H1 (cell line): Measurements from ENCODE around the gene SCN1B. TPM values are rescaled to one million over a fixed set of nuclear protein-coding genes. Genes with fewer than 3 reads are reported as not detected.

Experiments
- CTCF ChIA-PET: fragments of 300-600 bp; sonication (Branson Sonifier 250); formaldehyde crosslinking; loops from one replicate; lab custom pipeline; 2021; ENCODE audit not compliant: partially characterized antibody; lab: Charles Lee
- POLR2A ChIA-PET: fragments of 300-600 bp; sonication (Branson Sonifier 250); formaldehyde crosslinking; loops from one replicate; lab custom pipeline; 2021; ENCODE audit warnings: inconsistent platforms; ENCODE audit not compliant: partially characterized antibody; lab: Charles Lee
- DNase-seq, 2 experiments: peaks; one replicate each; pipeline versions ENCODE4 v3.0.0 to v3.0.0-alpha.2; 2010 to 2022; ENCODE audit warnings: low spot score in 2 of 2, low read depth in 1 of 2, mixed read lengths in 1 of 2
- FAIRE-seq: peaks from 2 replicates; lab custom pipeline; 2011; peaks lifted over from hg19 to GRCh38; lab: Jason Lieb, UNC
- H2AFZ ChIP-seq: 2 replicates; pipeline ENCODE4 v1.8.1; 2012; ENCODE audit warnings: low read length, inconsistent platforms
- H2AK5ac ChIP-seq: 2 replicates; pipeline ENCODE4 v1.6.1; 2013; ENCODE audit warnings: low read depth, low read length
- H2BK120ac ChIP-seq: replicated peaks from 2 replicates; pipeline ENCODE3; 2013; ENCODE audit warnings: low read depth, low read length, inconsistent platforms
- H2BK12ac ChIP-seq: 2 replicates; pipeline ENCODE4 v1.6.1; 2013; ENCODE audit warnings: low read depth, low read length
- H2BK15ac ChIP-seq: 2 replicates; pipeline ENCODE4 v1.6.1; 2013; ENCODE audit warnings: low read length
- H2BK20ac ChIP-seq: 2 replicates; pipeline ENCODE4 v1.6.1; 2013; ENCODE audit warnings: low read length
- H2BK5ac ChIP-seq: 2 replicates; pipeline ENCODE4 v1.6.1; 2013; ENCODE audit warnings: low read depth, low read length
- H3K14ac ChIP-seq: 2 replicates; pipeline ENCODE4 v1.6.1; 2013; ENCODE audit warnings: inconsistent platforms; ENCODE audit not compliant: insufficient read length
- H3K18ac ChIP-seq: 2 replicates; pipeline ENCODE4 v1.6.1; 2013; ENCODE audit warnings: low read length; ENCODE audit errors: extremely low read depth
- H3K23ac ChIP-seq: 2 replicates; pipeline ENCODE4 v1.6.1; 2013; ENCODE audit warnings: inconsistent platforms; ENCODE audit not compliant: insufficient read length
- H3K23me2 ChIP-seq: 2 replicates; pipeline ENCODE4 v1.6.1; 2013; ENCODE audit warnings: low read depth, low read length
- H3K27ac ChIP-seq: 2 replicates; pipeline ENCODE4 v1.6.1; 2011; ENCODE audit warnings: low read depth, low read length, inconsistent platforms
- H3K27me3 ChIP-seq, 4 experiments: replicated peaks in 1 of 4; 1 replicate in 1 of 4; 2 replicates in 3 of 4; pipeline versions ENCODE4 v1.6.1 to v1.8.1; 2011 to 2013; ENCODE audit warnings: low read length in 3 of 4, mild to moderate bottlenecking in 3 of 4, inconsistent platforms in 2 of 4, mixed read lengths in 2 of 4, moderate library complexity in 1 of 4; ENCODE audit not compliant: control insufficient read depth in 3 of 4, insufficient read depth in 3 of 4; ENCODE audit errors: extremely low read depth in 1 of 4
- H3K36me3 ChIP-seq, 4 experiments: 2 replicates each; pipeline versions ENCODE4 v1.6.1 to v1.8.1; 2011 to 2013; ENCODE audit warnings: mild to moderate bottlenecking in 4 of 4, low read length in 3 of 4, moderate library complexity in 2 of 4, control low read depth in 1 of 4, inconsistent platforms in 1 of 4; ENCODE audit not compliant: insufficient read depth in 4 of 4, control insufficient read depth in 2 of 4
- H3K4ac ChIP-seq: replicated peaks from 2 replicates; pipeline ENCODE3; 2013; ENCODE audit warnings: low read length, low read depth, mixed read lengths, inconsistent platforms; ENCODE audit not compliant: insufficient read length
- H3K4me1 ChIP-seq, 4 experiments: replicated peaks in 1 of 4; 1 replicate in 1 of 4; 2 replicates in 3 of 4; pipeline versions ENCODE4 v1.6.1 to v1.8.1; 2011 to 2013; ENCODE audit warnings: low read length in 3 of 4, inconsistent platforms in 2 of 4, mixed read lengths in 1 of 4; ENCODE audit not compliant: insufficient read depth in 4 of 4, control insufficient read depth in 3 of 4
- H3K4me2 ChIP-seq, 2 experiments: 2 replicates each; pipeline versions ENCODE4 v1.6.1 to v1.8.1; 2011 to 2013; ENCODE audit warnings: low read depth in 2 of 2, low read length in 2 of 2, control low read depth in 1 of 2, inconsistent platforms in 1 of 2, mild to moderate bottlenecking in 1 of 2; ENCODE audit not compliant: insufficient read depth in 1 of 2
- H3K4me3 ChIP-seq, 4 experiments: fragments of 200-600, 300-600 bp in 1 of 4; sonication (generic), shearing (Covaris generic), sonication (Bioruptor Twin) in 1 of 4; 2 replicates each; pipeline versions ENCODE4 v1.5.1 to v1.8.1; 2011 to 2016; ENCODE audit warnings: low read length in 4 of 4, low read depth in 3 of 4, control low read depth in 2 of 4, inconsistent platforms in 2 of 4, mild to moderate bottlenecking in 2 of 4, mixed read lengths in 1 of 4, moderate library complexity in 1 of 4; ENCODE audit not compliant: insufficient read depth in 2 of 4; ENCODE audit errors: extremely low read depth in 1 of 4
- H3K56ac ChIP-seq: replicated peaks from 2 replicates; pipeline ENCODE3; 2013; ENCODE audit warnings: low read depth, mild to moderate bottlenecking, mixed read lengths, low read length, inconsistent platforms; ENCODE audit not compliant: insufficient read length
- H3K79me1 ChIP-seq: 2 replicates; pipeline ENCODE4 v1.6.1; 2013; ENCODE audit warnings: low read depth, low read length, control low read depth
- H3K79me2 ChIP-seq, 2 experiments: 2 replicates each; pipeline versions ENCODE4 v1.6.1 to v1.8.1; 2012 to 2013; ENCODE audit warnings: low read length in 2 of 2, mild to moderate bottlenecking in 2 of 2, inconsistent platforms in 1 of 2; ENCODE audit not compliant: insufficient read depth in 2 of 2, control insufficient read depth in 1 of 2
- H3K9ac ChIP-seq, 4 experiments: replicated peaks in 1 of 4; 1 replicate in 1 of 4; 2 replicates in 3 of 4; pipeline versions ENCODE4 v1.6.1 to v1.8.1; 2011 to 2013; ENCODE audit warnings: low read depth in 3 of 4, low read length in 3 of 4, control low read depth in 2 of 4, mild to moderate bottlenecking in 2 of 4, moderate library complexity in 2 of 4, inconsistent platforms in 1 of 4; ENCODE audit errors: extremely low read depth in 1 of 4
- H3K9me3 ChIP-seq, 2 experiments: 2 replicates each; pipeline versions ENCODE4 v1.6.1 to v1.8.1; 2012 to 2013; ENCODE audit warnings: mild to moderate bottlenecking in 2 of 2, moderate library complexity in 2 of 2, control low read depth in 1 of 2, inconsistent platforms in 1 of 2, low read depth in 1 of 2, low read length in 1 of 2, mixed read lengths in 1 of 2; ENCODE audit not compliant: insufficient read depth in 2 of 2
- H4K20me1 ChIP-seq, 2 experiments: replicated peaks in 1 of 2; 2 replicates each; pipeline versions ENCODE3 to v1.8.1; 2011 to 2013; ENCODE audit warnings: inconsistent platforms in 2 of 2, low read length in 2 of 2, mild to moderate bottlenecking in 1 of 2; ENCODE audit not compliant: insufficient read depth in 2 of 2, control insufficient read depth in 1 of 2
- H4K5ac ChIP-seq: 2 replicates; pipeline ENCODE4 v1.6.1; 2013; ENCODE audit warnings: low read length, low read depth, mixed read lengths, inconsistent platforms; ENCODE audit not compliant: insufficient read length
- H4K8ac ChIP-seq: 2 replicates; pipeline ENCODE4 v1.8.0; 2013; ENCODE audit warnings: mild to moderate bottlenecking, moderate library complexity, low read length, inconsistent platforms; ENCODE audit not compliant: insufficient read depth; ENCODE audit errors: extremely low read depth
- H4K91ac ChIP-seq: replicated peaks from 2 replicates; pipeline ENCODE3; 2013; ENCODE audit warnings: low read length, mixed read lengths, inconsistent platforms; ENCODE audit not compliant: insufficient read length
- BRCA1 ChIP-seq: IDR thresholded peaks from 2 replicates; pipeline ENCODE4 v1.6.1; 2012; ENCODE audit warnings: low read depth, low read length, improper control_type of control experiment
- CEBPB ChIP-seq: IDR thresholded peaks from 2 replicates; pipeline ENCODE4 v1.6.1; 2012; ENCODE audit warnings: low read depth, low read length
- SP4 ChIP-seq: IDR thresholded peaks from 2 replicates; pipeline ENCODE4 v1.6.1; 2012; ENCODE audit warnings: low read length, inconsistent platforms
- WGBS, 2 experiments: shearing (Covaris generic) in 1 of 2; methylation state at CpG; one replicate each; pipeline versions ENCODE4 v1.1.6 to v1.1.7; 2013 to 2015; ENCODE audit warnings: low lambda C conversion rate in 2 of 2, mixed read lengths in 2 of 2, inconsistent platforms in 1 of 2, low coverage in 1 of 2, missing lambda C conversion rate in 1 of 2; ENCODE audit not compliant: insufficient replicate concordance in 2 of 2, insufficient coverage in 1 of 2, insufficient read length in 1 of 2; ENCODE audit errors: extremely low coverage in 1 of 2, missing lambda C conversion rate in 1 of 2; 5-methylcytosine and 5-hydroxymethylcytosine counted together
- polyA plus RNA-seq, 7 experiments: library from polyadenylated mRNA; depleted of rRNA in 3 of 7; stranded (reverse) in 5 of 7; unstranded in 2 of 7; fragments of >200 nt in 5 of 7; fragments of 200-250 nt in 2 of 7; gene quantifications; 1 replicate in 5 of 7; 2 replicates in 1 of 7; 4 replicates in 1 of 7; pipeline versions ENCODE4 v1.2.1 to v1.2.3, GENCODE V29; 2011 to 2013; ENCODE audit warnings: missing spikeins in 2 of 7, mixed read lengths in 2 of 7
- total RNA-seq: library from RNA; stranded (reverse); fragmentation: NEBNext Ultra II Directional; extraction: Animal tissue kit (Norgen Biotek cat#: 25700); gene quantifications from 2 replicates; pipeline ENCODE4 v1.2.1, GENCODE V29; 2021
- TF ChIP-seq, protein P1 (sequence below): IDR thresholded peaks from 2 replicates; pipeline ENCODE4 v1.6.1; 2012; ENCODE audit warnings: inconsistent platforms

SCN1B gene
- total and polyA plus RNA-seq, 2 of the 8 experiments (the other 6 are each of a cell fraction or from before 2014, with no cell fraction given) = 3.1 to 3.5 TPM

DNA sequence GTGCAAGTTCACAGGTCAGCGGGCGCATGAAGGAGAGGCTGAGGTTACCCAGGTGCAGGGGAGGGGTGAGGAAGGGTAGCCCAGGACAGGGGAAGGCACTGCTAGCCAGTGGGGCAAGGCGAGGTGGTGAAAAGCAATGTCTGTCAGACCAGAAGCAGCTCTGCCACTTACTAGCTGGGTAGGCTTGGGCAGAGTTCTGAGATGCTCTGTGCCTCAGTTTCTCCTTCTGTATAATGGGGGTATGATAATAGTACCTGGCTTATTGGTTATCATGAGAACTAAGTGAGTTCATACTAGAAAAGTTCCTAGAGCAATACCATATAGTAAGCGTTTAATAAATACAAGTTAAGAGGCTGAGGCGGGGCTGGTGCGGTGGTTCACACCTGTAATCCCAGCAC is 14.3 kb upstream of the SCN1B start:
- no peak for FAIRE-seq
- CTCF ChIA-PET = interaction anchor here (1.0 to 12.2 kb wide), 2 partner anchors 40 to 42 kb away, joined by 3 to 174 read pairs; no protein-coding TSS in a partner anchor

More for the DNA sequence above, 14.3 kb upstream of the SCN1B start:
- H2BK120ac ChIP-seq = no peak overlapping the region
- DNase-seq = no peak
- no peak overlapping the region for H2BK5ac ChIP-seq
- no peak overlapping the region for H3K9ac ChIP-seq
- H3K79me2 ChIP-seq = no peaks in the 10 kb centered on the region
- no peak for TF ChIP-seq BRCA1
- TF ChIP-seq SP4 = no peak
- TF ChIP-seq, protein P1, sequence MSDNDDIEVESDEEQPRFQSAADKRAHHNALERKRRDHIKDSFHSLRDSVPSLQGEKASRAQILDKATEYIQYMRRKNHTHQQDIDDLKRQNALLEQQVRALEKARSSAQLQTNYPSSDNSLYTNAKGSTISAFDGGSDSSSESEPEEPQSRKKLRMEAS = no peak
- TF ChIP-seq CEBPB = no peak
- TF ChIP-seq, all 59 proteins: peak for 0
- Histone ChIP-seq H3K23ac (no peak overlapping the region), H3K23me2 (no peaks in the 10 kb centered on the region), H2AK5ac (no peak overlapping the region), H3K18ac (no peak overlapping the region), H3K4me3 (no peak overlapping the region), H3K27me3 (no peaks in the 10 kb centered on the region; a peak in 1 of 7 replicates), H3K14ac (no peak overlapping the region), H3K4ac (no peak overlapping the region), H4K20me1 (peaks cover 7 to 25% of the 10 kb centered on the region in 2 experiments), H3K9me3 (no peaks in the 10 kb centered on the region), H3K36me3 (peaks cover 46 to 80% (median 71%) of the 10 kb centered on the region in 4 experiments), H3K79me1 (no peaks in the 10 kb centered on the region; the same call in 1 of the 2 replicates), H2AFZ (no peak overlapping the region), H2BK15ac (no peak overlapping the region), H4K91ac (no peak overlapping the region), H2BK20ac (no peak overlapping the region), H4K5ac (no peak overlapping the region), H3K56ac (no peak overlapping the region), H3K4me1 (no peaks in the 10 kb centered on the region), H2BK12ac (no peak overlapping the region), H3K27ac (no peak overlapping the region), H3K4me2 (no peak overlapping the region), H4K8ac (no peak overlapping the region)
- POLR2A ChIA-PET = interaction anchor here (2.0 to 24.8 kb wide), 5 partner anchors 4 to 43 kb away, joined by 4 to 366 read pairs (median 12); partner anchors contain the start of genes GRAMD1A and SCN1B
- 89% methylated on average over 6 of the region's 6 CpGs; no CpG with 5 or more reads in 1 of the 2 experiments for WGBS, 2 experiments
